HepG2 (cell line): ENCODE data around the gene AGT. TPM values are rescaled to one million over a fixed set of nuclear protein-coding genes. Genes with fewer than 3 reads are reported as not detected.

Experiments
- ATAC-seq: fragments of 200-7000 bp; cut with Tn5 transposase; 3 replicates; pipeline ENCODE4 v1.9.1; 2020; ENCODE audit warnings: mild to moderate bottlenecking, moderate library complexity
- BruUV-seq: library from RNA; stranded (reverse); fragments of 400-500 nt; replicated peaks from 2 replicates; lab custom pipeline; 2021; lab: Mats Ljungman, UMichigan
- CTCF ChIA-PET: fragments of 300-600 bp; formaldehyde crosslinking; extraction: SDS; loops from one replicate; lab custom pipeline; 2021; ENCODE audit warnings: low total read pairs, inconsistent platforms, low intra/inter-chr PET ratio; lab: Yijun Ruan, JAX
- POLR2A ChIA-PET: fragments of 350-600 bp; sonication (Branson Sonifier 250); formaldehyde crosslinking; loops from one replicate; lab custom pipeline; 2020; ENCODE audit warnings: antibody characterized with exemption, inconsistent platforms; lab: Yijun Ruan, JAX
- DNase-seq: peaks from one replicate; pipeline ENCODE4 v3.0.0-alpha.2; 2015; ENCODE audit warnings: low spot score
- FAIRE-seq: peaks from 3 replicates; lab custom pipeline; 2011; peaks lifted over from hg19 to GRCh38; lab: Jason Lieb, UNC
- H2AFZ ChIP-seq: one replicate; pipeline ENCODE4 v1.6.1; 2011; ENCODE audit warnings: low read length, inconsistent platforms
- H3K27ac ChIP-seq: fragments of 300-600 bp; 3 replicates; pipeline ENCODE4 v1.8.0; 2011; ENCODE audit warnings: mixed run types, mild to moderate bottlenecking, mixed read lengths, low read length, inconsistent platforms; ENCODE audit not compliant: insufficient read depth; ENCODE audit errors: extremely low read length
- H3K27me3 ChIP-seq, 2 experiments: fragments of 200-600 bp in 1 of 2; 2 replicates in 1 of 2; 3 replicates in 1 of 2; pipeline versions ENCODE4 v1.6.0 to v1.8.0; 2011; ENCODE audit warnings: low read length in 2 of 2, mild to moderate bottlenecking in 2 of 2, moderate library complexity in 2 of 2, inconsistent platforms in 1 of 2; ENCODE audit not compliant: insufficient read depth in 2 of 2, control insufficient read depth in 1 of 2
- H3K36me3 ChIP-seq, 2 experiments: fragments of 200-600 bp in 1 of 2; replicated peaks in 1 of 2; 2 replicates in 1 of 2; 3 replicates in 1 of 2; pipeline versions ENCODE4 v1.5.1 to v1.8.0; 2011; ENCODE audit warnings: low read length in 2 of 2, inconsistent platforms in 1 of 2; ENCODE audit not compliant: insufficient read depth in 2 of 2, control insufficient read depth in 1 of 2
- H3K4me1 ChIP-seq: 2 replicates; pipeline ENCODE4 v1.5.1; 2012; ENCODE audit warnings: low read length, inconsistent platforms; ENCODE audit not compliant: insufficient read depth
- H3K4me2 ChIP-seq: 2 replicates; pipeline ENCODE4 v1.6.0; 2011; ENCODE audit warnings: low read depth, low read length, inconsistent platforms
- H3K4me3 ChIP-seq, 3 experiments: fragments of 200-600 bp in 1 of 3; sonication (generic), shearing (Covaris generic) in 1 of 3; replicated peaks in 1 of 3; 2 replicates each; pipeline ENCODE4 v1.5.1; 2011 to 2016; ENCODE audit warnings: low read length in 3 of 3, inconsistent platforms in 2 of 3, low read depth in 2 of 3, mild to moderate bottlenecking in 2 of 3, control low read depth in 1 of 3, mixed read lengths in 1 of 3; ENCODE audit not compliant: insufficient read depth in 1 of 3
- H3K79me2 ChIP-seq: one replicate; pipeline ENCODE4 v1.6.1; 2011; ENCODE audit warnings: low read length, inconsistent platforms; ENCODE audit not compliant: insufficient read depth
- H3K9ac ChIP-seq: 2 replicates; pipeline ENCODE4 v1.6.0; 2011; ENCODE audit warnings: mild to moderate bottlenecking, low read depth, low read length, inconsistent platforms; ENCODE audit not compliant: insufficient read depth
- H3K9me3 ChIP-seq: 2 replicates; pipeline ENCODE4 v1.5.1; 2012; ENCODE audit warnings: mild to moderate bottlenecking, low read length
- H4K20me1 ChIP-seq: 2 replicates; pipeline ENCODE4 v1.6.0; 2011; ENCODE audit warnings: inconsistent platforms, mild to moderate bottlenecking, low read length, moderate library complexity; ENCODE audit not compliant: insufficient read depth
- HNF4A ChIP-seq: sonication (generic); formaldehyde crosslinking; IDR thresholded peaks from 2 replicates; pipeline ENCODE4 v1.4.0; 2020; ENCODE audit warnings: missing genetic modification reagents
- HNF4G ChIP-seq, 2 experiments: sonication (generic) in 1 of 2; formaldehyde crosslinking in 1 of 2; IDR thresholded peaks; 2 replicates each; pipeline versions ENCODE4 v1.4.0 to v1.6.1; 2011 to 2020; ENCODE audit warnings: borderline replicate concordance in 2 of 2, low read depth in 2 of 2, mild to moderate bottlenecking in 2 of 2, low read length in 1 of 2, missing genetic modification reagents in 1 of 2, moderate library complexity in 1 of 2
- NKX3-1 ChIP-seq: sonication (generic); formaldehyde crosslinking; IDR thresholded peaks from 2 replicates; pipeline ENCODE4 v1.5.0; 2020; ENCODE audit warnings: missing genetic modification reagents
- SALL1 ChIP-seq: sonication (generic); formaldehyde crosslinking; IDR thresholded peaks from 2 replicates; pipeline ENCODE4 v1.8.0; 2022; ENCODE audit warnings: mild to moderate bottlenecking, missing genetic modification reagents
- SOX6 ChIP-seq, 2 experiments: fragments of 450-650 bp in 1 of 2; sonication (generic) in 1 of 2; formaldehyde crosslinking in 1 of 2; IDR thresholded peaks; 2 replicates each; pipeline versions ENCODE4 v1.4.0 to v1.6.1; 2017 to 2020; ENCODE audit warnings: antibody characterized with exemption in 1 of 2, mild to moderate bottlenecking in 1 of 2, missing genetic modification reagents in 1 of 2
- TBL1XR1 ChIP-seq: fragments of 150-350 bp; IDR thresholded peaks from 2 replicates; pipeline ENCODE4 v1.6.1; 2014; ENCODE audit warnings: borderline replicate concordance, low read length; ENCODE audit not compliant: partially characterized antibody
- ZNF12 ChIP-seq: sonication (generic); formaldehyde crosslinking; IDR thresholded peaks from 2 replicates; pipeline ENCODE4 v1.5.0; 2020; ENCODE audit warnings: missing genetic modification reagents
- ZNF224 ChIP-seq: sonication (generic); formaldehyde crosslinking; IDR thresholded peaks from 2 replicates; pipeline ENCODE4 v1.5.0; 2020; ENCODE audit warnings: mild to moderate bottlenecking, missing genetic modification reagents
- ZNF292 ChIP-seq: sonication (generic); formaldehyde crosslinking; IDR thresholded peaks from 2 replicates; pipeline ENCODE4 v1.8.1; 2022; ENCODE audit warnings: mild to moderate bottlenecking, low read depth, missing genetic modification reagents, borderline replicate concordance
- ZNF614 ChIP-seq: IDR thresholded peaks from 2 replicates; pipeline ENCODE4 v1.6.1; 2018; ENCODE audit warnings: missing biosample characterization, missing genetic modification reagents, inconsistent platforms, borderline replicate concordance
- ZNF790 ChIP-seq: sonication (generic); formaldehyde crosslinking; IDR thresholded peaks from 2 replicates; pipeline ENCODE4 v1.8.0; 2022; ENCODE audit warnings: missing genetic modification reagents, mild to moderate bottlenecking, borderline replicate concordance
- WGBS: methylation state at CpG from one replicate; pipeline ENCODE4 v1.1.6; 2017; ENCODE audit warnings: low lambda C conversion rate; 5-methylcytosine and 5-hydroxymethylcytosine counted together
- in situ Hi-C: cut with HindIII; loops from 2 replicates; pipeline ENCODE4 v1.10.0; 2017; ENCODE audit warnings: low pct_unique_long_range_greater_than_20kb; ENCODE audit not compliant: extremely low pct_ligation_motif_present
- intact Hi-C: fragments of 100-400 bp; cut with micrococcal nuclease; formaldehyde crosslinking; loops from one replicate; pipeline ENCODE4 v1.10.0; 2022; ENCODE audit not compliant: unreplicated experiment
- polyA plus RNA-seq, 8 experiments: library from polyadenylated mRNA; depleted of rRNA in 3 of 8; stranded (reverse) in 7 of 8; unstranded in 1 of 8; fragments of >200 nt; fragmentation: Illumina TruSeq in 4 of 8; extraction: Trizol in 4 of 8; gene quantifications; 2 replicates each; pipeline versions ENCODE4 v1.2.1 to v1.2.3, GENCODE V29; 2011 to 2016; ENCODE audit warnings: low read depth in 4 of 8, missing spikeins in 1 of 8, mixed read lengths in 1 of 8; ENCODE audit not compliant: insufficient read depth in 1 of 8
- total RNA-seq, 5 experiments: library from RNA; depleted of rRNA; stranded (reverse); fragments of >200 nt; fragmentation: Illumina TruSeq; extraction: Trizol; gene quantifications; 2 replicates each; pipeline ENCODE4 v1.2.3, GENCODE V29; 2016; ENCODE audit warnings: low read depth in 1 of 5
- TF ChIP-seq, protein P1 (sequence below): sonication (generic); formaldehyde crosslinking; IDR thresholded peaks from 2 replicates; pipeline ENCODE4 v1.4.0; 2020; ENCODE audit warnings: missing genetic modification reagents
- TF ChIP-seq, protein P2 (sequence below): sonication (generic); formaldehyde crosslinking; IDR thresholded peaks from 2 replicates; pipeline ENCODE4 v1.4.0; 2020; ENCODE audit warnings: missing genetic modification reagents

The AGT gene
- total and polyA plus RNA-seq, 2 of the 13 experiments (the other 11 are each of a cell fraction or from before 2014, with no cell fraction given), result 892 to 2,071 TPM

DNA sequence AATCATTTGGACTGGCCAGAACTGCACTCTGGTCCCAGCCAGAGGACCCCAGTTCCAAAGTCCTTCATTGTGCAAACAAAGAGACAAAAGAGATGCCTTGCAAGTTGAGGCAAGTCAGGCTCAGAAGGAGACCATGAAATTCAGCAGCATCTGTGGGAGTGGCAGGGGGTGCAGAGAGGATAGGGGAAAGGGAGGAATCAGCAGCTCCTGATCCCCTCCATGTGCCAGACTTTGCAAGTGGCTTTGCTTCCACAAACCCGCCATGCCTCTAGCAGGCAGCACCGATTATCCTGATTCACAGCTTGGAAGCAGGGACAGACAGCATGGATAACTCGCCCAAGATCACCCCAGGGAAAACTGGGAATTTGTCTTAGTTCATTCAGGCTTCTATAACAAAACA is 31.1 kb upstream of the AGT start:
- ATAC-seq, result peak; percentile 8; the same call in 1 of the 3 replicates
- WGBS, result 83% methylated on average over 1 of the region's 3 CpGs
- CTCF ChIA-PET, result no interaction called here
- TF ChIP-seq HNF4A (CRISPR knock-in tag) (peak; percentile 79), ZNF224 (CRISPR knock-in tag) (no peak), NKX3-1 (CRISPR knock-in tag) (no peak), HNF4G (IDR thresholded peaks at IDR 0.05; ENCODE audit: borderline replicate concordance, low read depth, low read length) (peak; percentile 44; the same call in 1 of the 2 replicates), HNF4G (CRISPR knock-in tag; IDR thresholded peaks at IDR 0.05; ENCODE audit: borderline replicate concordance, low read depth) (no peak), ZNF12 (CRISPR knock-in tag) (0 out of 2 replicates have a peak, but pooled peaks have one; percentile 43), ZNF292 (no peak), TBL1XR1 (no peak), ZNF614 (no peak), SALL1 (CRISPR knock-in tag) (peak; percentile 8; the same call in 1 of the 2 replicates), ZNF790 (CRISPR knock-in tag) (no peak), SOX6 (IDR thresholded peaks at IDR 0.05) (no peak), SOX6 (CRISPR knock-in tag; IDR thresholded peaks at IDR 0.05) (peak; percentile 28; the same call in 1 of the 2 replicates)
- TF ChIP-seq, protein P1, sequence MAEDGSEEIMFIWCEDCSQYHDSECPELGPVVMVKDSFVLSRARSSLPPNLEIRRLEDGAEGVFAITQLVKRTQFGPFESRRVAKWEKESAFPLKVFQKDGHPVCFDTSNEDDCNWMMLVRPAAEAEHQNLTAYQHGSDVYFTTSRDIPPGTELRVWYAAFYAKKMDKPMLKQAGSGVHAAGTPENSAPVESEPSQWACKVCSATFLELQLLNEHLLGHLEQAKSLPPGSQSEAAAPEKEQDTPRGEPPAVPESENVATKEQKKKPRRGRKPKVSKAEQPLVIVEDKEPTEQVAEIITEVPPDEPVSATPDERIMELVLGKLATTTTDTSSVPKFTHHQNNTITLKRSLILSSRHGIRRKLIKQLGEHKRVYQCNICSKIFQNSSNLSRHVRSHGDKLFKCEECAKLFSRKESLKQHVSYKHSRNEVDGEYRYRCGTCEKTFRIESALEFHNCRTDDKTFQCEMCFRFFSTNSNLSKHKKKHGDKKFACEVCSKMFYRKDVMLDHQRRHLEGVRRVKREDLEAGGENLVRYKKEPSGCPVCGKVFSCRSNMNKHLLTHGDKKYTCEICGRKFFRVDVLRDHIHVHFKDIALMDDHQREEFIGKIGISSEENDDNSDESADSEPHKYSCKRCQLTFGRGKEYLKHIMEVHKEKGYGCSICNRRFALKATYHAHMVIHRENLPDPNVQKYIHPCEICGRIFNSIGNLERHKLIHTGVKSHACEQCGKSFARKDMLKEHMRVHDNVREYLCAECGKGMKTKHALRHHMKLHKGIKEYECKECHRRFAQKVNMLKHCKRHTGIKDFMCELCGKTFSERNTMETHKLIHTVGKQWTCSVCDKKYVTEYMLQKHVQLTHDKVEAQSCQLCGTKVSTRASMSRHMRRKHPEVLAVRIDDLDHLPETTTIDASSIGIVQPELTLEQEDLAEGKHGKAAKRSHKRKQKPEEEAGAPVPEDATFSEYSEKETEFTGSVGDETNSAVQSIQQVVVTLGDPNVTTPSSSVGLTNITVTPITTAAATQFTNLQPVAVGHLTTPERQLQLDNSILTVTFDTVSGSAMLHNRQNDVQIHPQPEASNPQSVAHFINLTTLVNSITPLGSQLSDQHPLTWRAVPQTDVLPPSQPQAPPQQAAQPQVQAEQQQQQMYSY (CRISPR knock-in tag), result peak; percentile 94
- TF ChIP-seq, protein P2, sequence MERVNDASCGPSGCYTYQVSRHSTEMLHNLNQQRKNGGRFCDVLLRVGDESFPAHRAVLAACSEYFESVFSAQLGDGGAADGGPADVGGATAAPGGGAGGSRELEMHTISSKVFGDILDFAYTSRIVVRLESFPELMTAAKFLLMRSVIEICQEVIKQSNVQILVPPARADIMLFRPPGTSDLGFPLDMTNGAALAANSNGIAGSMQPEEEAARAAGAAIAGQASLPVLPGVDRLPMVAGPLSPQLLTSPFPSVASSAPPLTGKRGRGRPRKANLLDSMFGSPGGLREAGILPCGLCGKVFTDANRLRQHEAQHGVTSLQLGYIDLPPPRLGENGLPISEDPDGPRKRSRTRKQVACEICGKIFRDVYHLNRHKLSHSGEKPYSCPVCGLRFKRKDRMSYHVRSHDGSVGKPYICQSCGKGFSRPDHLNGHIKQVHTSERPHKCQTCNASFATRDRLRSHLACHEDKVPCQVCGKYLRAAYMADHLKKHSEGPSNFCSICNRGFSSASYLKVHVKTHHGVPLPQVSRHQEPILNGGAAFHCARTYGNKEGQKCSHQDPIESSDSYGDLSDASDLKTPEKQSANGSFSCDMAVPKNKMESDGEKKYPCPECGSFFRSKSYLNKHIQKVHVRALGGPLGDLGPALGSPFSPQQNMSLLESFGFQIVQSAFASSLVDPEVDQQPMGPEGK, result 0 out of 2 replicates have a peak, but pooled peaks have one; percentile 14
- BruUV-seq, result no TSS peak
- Histone ChIP-seq H3K9me3 (no peaks in the 10 kb centered on the region), H3K4me1 (peaks cover 76% of the 10 kb centered on the region), H2AFZ (no peak overlapping the region), H3K27ac (no peak overlapping the region), H3K9ac (no peak overlapping the region), H4K20me1 (no peaks in the 10 kb centered on the region), H3K4me2 (peak overlapping the region; percentile 65; the same call in 1 of the 2 replicates), H3K4me3 (no peak overlapping the region), H3K27me3 (no peaks in the 10 kb centered on the region), H3K36me3 (no peaks in the 10 kb centered on the region), H3K79me2 (no peaks in the 10 kb centered on the region)
- in situ Hi-C loops (no loop called here), intact Hi-C loops (no loop called here)
- no peak for DNase-seq
- POLR2A ChIA-PET, result interaction anchor here (1.1 to 1.8 kb wide), 3 partner anchors 9 to 32 kb away, joined by 3 to 5 read pairs (median 3); partner anchors contain the start of gene AGT
- no peak for FAIRE-seq
